Measurements from ENCODE around the gene SAMD3. TPM values are rescaled to one million over a fixed set of nuclear protein-coding genes. Genes with fewer than 3 reads are reported as not detected.

SAMD3 gene
- total RNA-seq, 1 donor from 2014 or later = 0.95 TPM

- ATAC-seq (no peak), DNase-seq (ENCODE audit: missing footprints) (no peak)
- intact Hi-C loops (cut with DNase I) = no loop called here
Measured at GRCh38 chr6:130107710-130108109, 115.0 kb downstream of the SAMD3 start.

DNA sequence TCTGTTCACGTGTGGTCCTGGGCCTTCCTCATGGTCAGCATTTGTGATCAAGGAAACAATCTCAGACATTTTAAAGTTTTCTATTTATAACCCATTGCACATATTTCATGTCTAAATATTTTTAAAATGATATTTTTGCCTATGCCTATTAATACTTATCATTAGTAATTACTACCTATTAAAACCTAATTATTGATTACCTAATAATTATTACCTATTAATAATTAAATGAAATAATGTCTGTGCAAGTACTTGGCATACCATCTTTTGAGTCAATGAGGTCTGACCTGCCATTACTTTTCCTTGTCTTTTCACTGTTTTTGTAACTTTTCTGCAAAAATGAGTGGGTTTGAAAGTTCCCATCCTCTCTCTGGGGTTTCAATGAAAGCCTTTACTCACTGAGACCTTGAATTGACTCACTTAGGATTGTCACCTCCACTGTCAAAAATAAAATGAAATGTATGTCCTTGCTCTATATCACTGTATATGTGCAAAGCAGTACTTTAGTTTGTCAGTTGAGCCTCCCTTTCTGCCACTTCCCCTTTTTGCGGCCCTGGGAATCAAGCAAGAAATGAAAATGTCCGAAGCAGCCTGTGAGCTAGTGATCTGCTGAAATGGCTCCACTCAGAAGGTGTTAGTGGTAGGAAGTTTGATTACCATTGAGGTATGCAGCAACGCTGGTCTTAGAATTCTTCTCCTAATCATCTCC lies 116.6 kb downstream of the SAMD3 start:
- intact Hi-C loops (cut with DNase I) = no loop called here
- ATAC-seq = no peak
- DNase-seq (ENCODE audit: missing footprints) = no peak

DNA sequence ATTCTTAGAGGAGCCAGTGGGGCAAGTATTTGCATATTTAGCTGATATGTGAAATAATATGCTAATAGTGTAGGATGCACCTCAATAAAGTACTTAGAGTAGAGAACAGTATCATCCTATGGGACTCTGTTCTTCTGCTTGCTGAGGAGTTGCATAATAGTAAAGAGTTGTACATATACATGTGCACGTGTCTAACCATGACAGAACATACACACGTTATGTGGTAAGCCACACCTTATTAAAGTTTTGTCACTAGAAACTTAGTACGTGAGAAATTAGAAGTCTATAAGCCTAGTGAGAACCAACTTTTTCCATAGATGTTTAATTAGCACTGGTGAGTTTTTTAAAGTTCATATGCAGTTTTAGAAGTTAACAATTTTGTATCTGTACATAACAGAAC lies 123.6 kb downstream of the SAMD3 start:
- intact Hi-C loops (cut with DNase I) = no loop called here
- DNase-seq (ENCODE audit: missing footprints) (no peak), ATAC-seq (no peak)

- intact Hi-C loops (cut with DNase I) = no loop called here
- ATAC-seq (no peak), DNase-seq (ENCODE audit: missing footprints) (no peak)
Measured at GRCh38 chr6:130098317-130098716, 124.4 kb downstream of the SAMD3 start.

Other genes starting within 250 kb of the SAMD3 start
- 3.9 TPM for gene L3MBTL3, start 204.4 kb downstream of the SAMD3 start, total RNA-seq
- gene TMEM200A, start 143.1 kb upstream of the SAMD3 start, total RNA-seq = not detected